NCI-H146 treated with DMSO at 0.1 percent for 48 hours (cell line): ENCODE data around the gene TTC9.
"Not testable (repeated sequence)": the region's sequence is repeated elsewhere in the genome, so short reads cannot be mapped to it uniquely, and the experiment has no call there.

Experiments used
- DNase-seq: peaks from one replicate; lab custom pipeline; 2025; ENCODE audit not compliant: unreplicated experiment; lab: John Stamatoyannopoulos, UW

Gene TTC9

GRCh38 chr14:70671652-70672644 is 30.2 kb downstream of the TTC9 start:
- DNase-seq: no peak

- DNase-seq: no peak
Observed at GRCh38 chr14:70677341-70677740, 35.6 kb downstream of the TTC9 start.

- DNase-seq: no peak
Observed at GRCh38 chr14:70680748-70681147, 39.0 kb downstream of the TTC9 start.

- DNase-seq: no peak
Observed at GRCh38 chr14:70683983-70684382, 42.3 kb downstream of the TTC9 start.

- DNase-seq: no peak
Observed at GRCh38 chr14:70685474-70686197, 43.9 kb downstream of the TTC9 start.

GRCh38 chr14:70692210-70692609 is 50.5 kb downstream of the TTC9 start:
- no peak for DNase-seq

GRCh38 chr14:70696026-70696425 is 54.3 kb downstream of the TTC9 start:
- DNase-seq: no peak

GRCh38 chr14:70697701-70698100 is 56.0 kb downstream of the TTC9 start:
- no peak for DNase-seq

- no peak for DNase-seq
Observed at GRCh38 chr14:70698288-70698687, 56.6 kb downstream of the TTC9 start.

- no peak for DNase-seq
Observed at GRCh38 chr14:70699646-70700045, 57.9 kb downstream of the TTC9 start.

- no peak for DNase-seq
Observed at GRCh38 chr14:70700955-70701585, 59.4 kb downstream of the TTC9 start.

- DNase-seq: no peak
Observed at GRCh38 chr14:70701610-70702009, 59.9 kb downstream of the TTC9 start.

- DNase-seq: no peak
Observed at GRCh38 chr14:70702161-70702560, 60.4 kb downstream of the TTC9 start.

GRCh38 chr14:70703621-70704168 is 62.0 kb downstream of the TTC9 start:
- not testable (repeated sequence) for DNase-seq

- no peak for DNase-seq
Observed at GRCh38 chr14:70704960-70705359, 63.2 kb downstream of the TTC9 start.

- no peak for DNase-seq
Observed at GRCh38 chr14:70706177-70706576, 64.5 kb downstream of the TTC9 start.

- DNase-seq: peak; percentile 9
Observed at GRCh38 chr14:70707138-70708038, 65.7 kb downstream of the TTC9 start.

- DNase-seq: peak; percentile 90
Observed at GRCh38 chr14:70708717-70709570, 67.2 kb downstream of the TTC9 start.

GRCh38 chr14:70709726-70710382 is 68.1 kb downstream of the TTC9 start:
- peak; percentile 86 for DNase-seq
